Transverse colon (tissue), 3 donors: ENCODE data around the gene TROAP.
"Not testable (repeated sequence)": the region's sequence is repeated elsewhere in the genome, so short reads cannot be mapped to it uniquely, and the experiment has no call there.

Experiments used
- POLR2A ChIP-seq: fragments of 450-650 bp; IDR thresholded peaks from one replicate; pipeline ENCODE4 v1.6.1; 2016; ENCODE audit warnings: antibody characterized with exemption, mild to moderate bottlenecking, moderate library complexity
- POLR2AphosphoS5 ChIP-seq, 3 donors: sonication (generic); formaldehyde crosslinking; IDR thresholded peaks; one replicate each; pipeline ENCODE4 v1.6.1; 2016; ENCODE audit warnings: antibody characterized with exemption in 3 of 3

DNA sequence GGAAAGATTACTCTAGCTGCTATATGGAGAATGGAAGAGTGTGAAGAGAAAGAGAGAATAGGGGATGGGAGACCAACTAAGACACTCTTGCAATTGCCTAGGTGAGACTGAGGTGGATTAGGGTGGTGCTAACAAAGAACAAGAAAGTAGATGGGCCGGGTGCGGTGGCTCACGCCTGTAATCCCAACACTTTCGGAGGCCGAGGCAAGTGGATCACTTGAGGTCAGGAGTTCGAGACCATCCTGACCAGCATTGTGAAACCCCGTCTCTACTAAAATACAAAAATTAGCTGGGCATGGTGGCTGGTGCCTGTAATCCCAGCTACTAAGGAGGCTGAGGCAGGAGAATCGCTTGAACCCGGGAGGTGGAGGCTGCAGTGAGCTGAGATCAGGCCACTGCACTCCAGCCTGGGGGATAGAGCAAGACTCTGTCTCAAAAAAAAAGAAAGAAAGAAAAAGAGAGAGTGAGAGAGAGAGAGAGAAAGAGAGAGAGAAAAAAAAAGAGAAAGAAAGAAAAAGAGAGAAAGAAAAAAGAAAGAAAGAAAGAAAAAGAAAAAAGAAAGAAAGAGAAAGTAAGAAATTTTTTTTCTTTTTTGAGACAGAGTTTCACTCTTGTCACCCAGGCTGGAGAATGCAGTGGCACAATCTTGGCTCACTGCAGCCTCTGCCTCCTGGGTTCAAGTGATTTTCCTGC lies 2.5 kb upstream of the TROAP start:
- TF ChIP-seq POLR2AphosphoS5 (IDR thresholded peaks at IDR 0.05); POLR2A: not testable (repeated sequence)
